OCI-LY1 (cell line): Measurements from ENCODE around the gene UNC5B.

Source experiments
- H2AFZ ChIP-seq: fragments of 200-600 bp; sonication (generic), shearing (Covaris generic); 2 replicates; pipeline ENCODE4 v1.6.0; 2014; ENCODE audit warnings: antibody characterized with exemption, mild to moderate bottlenecking, low read length
- H3F3A ChIP-seq: fragments of 200-600 bp; sonication (generic), shearing (Covaris generic); 2 replicates; pipeline ENCODE4 v1.6.0; 2014; ENCODE audit warnings: mild to moderate bottlenecking, antibody characterized with exemption, low read length, moderate library complexity; ENCODE audit not compliant: insufficient read depth
- H3K27ac ChIP-seq: fragments of 200-600 bp; sonication (generic); 2 replicates; pipeline ENCODE4 v1.5.1; 2014; ENCODE audit warnings: low read length, mixed run types, mild to moderate bottlenecking, low read depth; ENCODE audit not compliant: poor library complexity, severe bottlenecking
- H3K27me3 ChIP-seq: fragments of 200-600 bp; sonication (generic); 2 replicates; pipeline ENCODE4 v1.6.0; 2014; ENCODE audit warnings: antibody characterized with exemption, mild to moderate bottlenecking, low read length, moderate library complexity; ENCODE audit not compliant: insufficient read depth
- H3K36me3 ChIP-seq: fragments of 200-600 bp; sonication (generic); 2 replicates; pipeline ENCODE4 v1.6.1; 2014; ENCODE audit warnings: mild to moderate bottlenecking, antibody characterized with exemption, low read length, moderate library complexity, mixed read lengths; ENCODE audit not compliant: insufficient read depth
- H3K4me1 ChIP-seq: fragments of 200-600 bp; sonication (generic); 2 replicates; pipeline ENCODE4 v1.5.1; 2014; ENCODE audit warnings: mild to moderate bottlenecking, low read length, moderate library complexity; ENCODE audit not compliant: insufficient read depth, severe bottlenecking
- H3K4me2 ChIP-seq: fragments of 200-600 bp; sonication (generic), shearing (Covaris generic); 2 replicates; pipeline ENCODE4 v1.6.1; 2014; ENCODE audit warnings: low read length
- H3K4me3 ChIP-seq: fragments of 200-600 bp; sonication (generic); 2 replicates; pipeline ENCODE4 v1.5.1; 2014; ENCODE audit warnings: low read length, low read depth, mild to moderate bottlenecking, mixed read lengths; ENCODE audit not compliant: poor library complexity, severe bottlenecking
- H3K79me2 ChIP-seq: fragments of 200-600 bp; shearing (Covaris generic); 2 replicates; pipeline ENCODE4 v1.6.1; 2016; ENCODE audit warnings: mixed run types, low read length, mixed read lengths; ENCODE audit not compliant: insufficient read depth
- H3K9ac ChIP-seq: fragments of 200-600 bp; sonication (generic), shearing (Covaris generic); 2 replicates; pipeline ENCODE4 v1.6.1; 2014; ENCODE audit warnings: mild to moderate bottlenecking, low read length, mixed read lengths
- H3K9me2 ChIP-seq: fragments of 200-600 bp; sonication (generic), shearing (Covaris generic); 2 replicates; pipeline ENCODE4 v1.6.1; 2014; ENCODE audit warnings: low read depth, mild to moderate bottlenecking, low read length, mixed read lengths
- H3K9me3 ChIP-seq: fragments of 200-600 bp; shearing (Covaris generic); 2 replicates; pipeline ENCODE4 v1.6.1; 2014; ENCODE audit warnings: low read length, mixed read lengths
- H4K20me1 ChIP-seq: fragments of 200-600 bp; sonication (generic), shearing (Covaris generic); 2 replicates; pipeline ENCODE4 v1.6.0; 2016; ENCODE audit warnings: mild to moderate bottlenecking, low read length; ENCODE audit not compliant: insufficient read depth
- EZH2 ChIP-seq: fragments of 200-600 bp; sonication (generic), shearing (Covaris generic); IDR thresholded peaks from 2 replicates; pipeline ENCODE4 v1.8.0; 2017; ENCODE audit warnings: borderline replicate concordance, mixed run types, mild to moderate bottlenecking, antibody characterized with exemption, low read length, moderate library complexity, mixed read lengths
- TF ChIP-seq, protein P1 (sequence below): fragments of 200-600 bp; sonication (generic), shearing (Covaris generic); IDR thresholded peaks from 2 replicates; pipeline ENCODE4 v1.5.1; 2017; ENCODE audit warnings: mild to moderate bottlenecking, antibody characterized with exemption, low read length, moderate library complexity, mixed read lengths

UNC5B gene

DNA sequence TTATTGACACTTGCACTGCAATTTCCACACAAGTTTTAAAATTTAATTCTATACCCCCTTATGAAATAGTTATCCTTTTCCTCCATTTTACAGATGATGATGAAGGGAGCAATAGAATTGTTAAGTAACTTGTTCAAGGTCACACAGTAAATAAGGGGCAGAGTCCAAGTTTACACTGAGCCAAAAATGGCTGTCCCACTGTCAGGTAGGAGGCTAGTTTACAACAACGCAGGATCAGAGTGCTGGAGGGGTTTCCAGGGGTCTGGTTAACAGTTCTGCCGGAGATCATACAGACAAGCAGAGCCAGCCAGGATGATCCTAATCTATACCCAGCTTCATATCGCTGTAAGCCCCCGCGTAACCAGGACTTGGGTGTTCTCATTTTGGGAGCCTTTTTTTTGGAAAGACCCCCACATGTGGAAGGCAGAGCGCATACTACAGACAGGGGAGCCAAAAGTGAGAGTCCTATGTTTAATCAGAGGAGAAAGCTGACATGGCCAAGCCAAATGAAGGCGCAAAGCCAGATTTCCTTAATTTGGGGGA lies 524 bp upstream of the UNC5B start:
- Histone ChIP-seq H3K27me3 (0 out of 2 replicates have a peak, but pooled peaks cover 5% of the 10 kb centered on the region), H3K4me3 (no peak overlapping the region)
- TF ChIP-seq, protein P1, sequence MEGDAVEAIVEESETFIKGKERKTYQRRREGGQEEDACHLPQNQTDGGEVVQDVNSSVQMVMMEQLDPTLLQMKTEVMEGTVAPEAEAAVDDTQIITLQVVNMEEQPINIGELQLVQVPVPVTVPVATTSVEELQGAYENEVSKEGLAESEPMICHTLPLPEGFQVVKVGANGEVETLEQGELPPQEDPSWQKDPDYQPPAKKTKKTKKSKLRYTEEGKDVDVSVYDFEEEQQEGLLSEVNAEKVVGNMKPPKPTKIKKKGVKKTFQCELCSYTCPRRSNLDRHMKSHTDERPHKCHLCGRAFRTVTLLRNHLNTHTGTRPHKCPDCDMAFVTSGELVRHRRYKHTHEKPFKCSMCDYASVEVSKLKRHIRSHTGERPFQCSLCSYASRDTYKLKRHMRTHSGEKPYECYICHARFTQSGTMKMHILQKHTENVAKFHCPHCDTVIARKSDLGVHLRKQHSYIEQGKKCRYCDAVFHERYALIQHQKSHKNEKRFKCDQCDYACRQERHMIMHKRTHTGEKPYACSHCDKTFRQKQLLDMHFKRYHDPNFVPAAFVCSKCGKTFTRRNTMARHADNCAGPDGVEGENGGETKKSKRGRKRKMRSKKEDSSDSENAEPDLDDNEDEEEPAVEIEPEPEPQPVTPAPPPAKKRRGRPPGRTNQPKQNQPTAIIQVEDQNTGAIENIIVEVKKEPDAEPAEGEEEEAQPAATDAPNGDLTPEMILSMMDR, result no peak
- no peak for TF ChIP-seq EZH2

DNA sequence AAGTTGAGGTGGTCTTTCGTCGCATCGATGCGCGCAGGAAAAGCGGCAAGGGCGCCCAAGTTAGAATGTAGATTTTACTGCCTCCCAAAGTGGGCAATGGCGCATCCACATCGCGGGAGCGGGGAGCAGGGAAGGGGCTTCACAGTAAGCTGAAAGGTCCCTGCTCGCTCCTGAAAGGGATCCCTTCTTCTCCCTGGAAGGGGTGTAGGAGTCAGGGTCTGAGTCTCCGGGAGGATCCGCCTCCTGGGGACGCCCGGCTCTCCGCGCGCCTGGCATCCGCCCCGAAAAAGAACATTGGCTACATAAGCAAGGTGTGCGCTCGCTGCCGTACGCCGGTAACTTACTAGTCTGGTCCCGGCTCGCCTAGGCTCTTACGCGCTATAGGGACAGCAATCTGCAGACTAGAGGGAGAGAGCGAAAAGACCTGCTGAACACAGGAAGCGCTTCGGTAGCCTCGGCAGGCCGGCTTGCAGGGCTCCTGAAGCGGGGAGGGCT lies 804 bp downstream of the UNC5B start:
- Histone ChIP-seq H2AFZ (no peak overlapping the region), H3K79me2 (no peaks in the 10 kb centered on the region), H3F3A (no peaks in the 10 kb centered on the region), H3K27me3 (0 out of 2 replicates have a peak, but pooled peaks cover 5% of the 10 kb centered on the region), H3K9me2 (no peaks in the 10 kb centered on the region), H3K4me2 (no peak overlapping the region), H3K4me3 (no peak overlapping the region), H4K20me1 (no peaks in the 10 kb centered on the region), H3K9ac (no peak overlapping the region), H3K4me1 (no peaks in the 10 kb centered on the region), H3K36me3 (no peaks in the 10 kb centered on the region), H3K27ac (no peak overlapping the region), H3K9me3 (no peaks in the 10 kb centered on the region)
- TF ChIP-seq, protein P1, result no peak

More for the DNA sequence above, 524 bp upstream of the UNC5B start:
- no peaks in the 10 kb centered on the region for H3K9me2 ChIP-seq
- H3K9me3 ChIP-seq, result no peaks in the 10 kb centered on the region
- H3K4me2 ChIP-seq, result no peak overlapping the region
- H4K20me1 ChIP-seq, result no peaks in the 10 kb centered on the region
- H3F3A ChIP-seq, result no peaks in the 10 kb centered on the region
- no peak overlapping the region for H3K27ac ChIP-seq
- H3K36me3 ChIP-seq, result no peaks in the 10 kb centered on the region
- H3K79me2 ChIP-seq, result no peaks in the 10 kb centered on the region
- H2AFZ ChIP-seq, result no peak overlapping the region
- H3K4me1 ChIP-seq, result no peaks in the 10 kb centered on the region
- no peak overlapping the region for H3K9ac ChIP-seq

DNA sequence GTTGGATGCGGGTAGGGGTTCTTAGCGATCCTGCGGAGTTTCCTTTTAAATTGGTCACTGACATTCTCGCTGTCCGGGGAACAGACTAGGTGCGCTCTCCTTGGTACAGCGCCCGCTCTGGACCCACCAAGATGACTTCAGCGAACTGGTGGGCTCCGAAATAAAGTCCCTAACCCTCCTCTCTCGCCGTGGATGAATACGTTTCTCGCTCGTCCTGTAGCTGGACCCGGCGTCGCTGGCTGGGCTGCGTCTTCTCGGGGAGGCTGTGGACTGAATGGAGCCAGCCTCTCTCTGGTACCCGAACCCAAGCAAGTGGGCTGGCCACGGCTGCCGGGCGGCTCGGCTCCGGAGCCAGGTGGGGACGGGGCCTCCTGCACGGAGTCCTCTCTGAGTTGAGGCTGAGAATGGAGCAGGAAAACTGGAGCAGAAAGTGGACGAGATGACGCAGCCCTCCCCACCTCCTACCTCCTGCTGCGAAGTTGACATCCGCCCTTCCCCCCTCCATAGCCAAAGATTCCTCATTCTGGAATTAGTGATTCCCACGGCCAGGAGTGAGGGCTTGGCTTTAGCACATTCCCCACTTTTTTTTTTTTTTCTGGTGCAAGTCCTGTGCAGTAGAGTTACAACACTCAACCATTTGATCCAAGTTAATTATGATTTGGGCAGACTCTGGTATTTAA lies 1.5 kb downstream of the UNC5B start:
- no peaks in the 10 kb centered on the region for H3K36me3 ChIP-seq
- no peaks in the 10 kb centered on the region for H3K9me3 ChIP-seq
- TF ChIP-seq, protein P1, result no peak
- no peak for TF ChIP-seq EZH2
- H2AFZ ChIP-seq, result no peak overlapping the region
- no peak overlapping the region for H3K27ac ChIP-seq
- H3F3A ChIP-seq, result no peaks in the 10 kb centered on the region
- no peaks in the 10 kb centered on the region for H3K4me1 ChIP-seq
- H3K4me3 ChIP-seq, result no peak overlapping the region
- 0 out of 2 replicates have a peak, but pooled peaks cover 5% of the 10 kb centered on the region for H3K27me3 ChIP-seq
- H3K79me2 ChIP-seq, result no peaks in the 10 kb centered on the region
- H4K20me1 ChIP-seq, result no peaks in the 10 kb centered on the region
- H3K4me2 ChIP-seq, result no peak overlapping the region
- H3K9ac ChIP-seq, result no peak overlapping the region
- H3K9me2 ChIP-seq, result no peaks in the 10 kb centered on the region
